ENCODE data around the gene DGKG.

The DGKG gene

GRCh38 chr3:186318135-186318534, 43.9 kb downstream of the DGKG start:
- DNase-seq (ENCODE audit: low spot score) = no peak

GRCh38 chr3:186317478-186317877, 44.6 kb downstream of the DGKG start:
- DNase-seq (ENCODE audit: low spot score) = no peak

- DNase-seq (ENCODE audit: low spot score) = no peak
These were observed 45.3 kb downstream of the DGKG start for GRCh38 chr3:186316666-186317260.

- DNase-seq (ENCODE audit: low spot score) = no peak
These were observed 46.3 kb downstream of the DGKG start for GRCh38 chr3:186315581-186316354.

GRCh38 chr3:186314896-186315295, 47.1 kb downstream of the DGKG start:
- DNase-seq (ENCODE audit: low spot score) = no peak

- no peak for DNase-seq (ENCODE audit: low spot score)
These were observed 50.6 kb downstream of the DGKG start for GRCh38 chr3:186311441-186311840.

- DNase-seq (ENCODE audit: low spot score) = no peak
These were observed 53.5 kb downstream of the DGKG start for GRCh38 chr3:186308549-186308948.

- DNase-seq (ENCODE audit: low spot score) = no peak
These were observed 54.3 kb downstream of the DGKG start for GRCh38 chr3:186307594-186308221.

GRCh38 chr3:186305286-186305685, 56.7 kb downstream of the DGKG start:
- DNase-seq (ENCODE audit: low spot score) = no peak

- no peak for DNase-seq (ENCODE audit: low spot score)
These were observed 58.1 kb downstream of the DGKG start for GRCh38 chr3:186303965-186304364.

GRCh38 chr3:186299327-186299726, 62.7 kb downstream of the DGKG start:
- DNase-seq (ENCODE audit: low spot score) = no peak

- no peak for DNase-seq (ENCODE audit: low spot score)
These were observed 63.2 kb downstream of the DGKG start for GRCh38 chr3:186298876-186299275.

- no peak for DNase-seq (ENCODE audit: low spot score)
These were observed 71.2 kb downstream of the DGKG start for GRCh38 chr3:186290796-186291195.

GRCh38 chr3:186287711-186288110, 74.3 kb downstream of the DGKG start:
- no peak for DNase-seq (ENCODE audit: low spot score)

- DNase-seq (ENCODE audit: low spot score) = no peak
These were observed 75.9 kb downstream of the DGKG start for GRCh38 chr3:186286114-186286513.

- no peak for DNase-seq (ENCODE audit: low spot score)
These were observed 77.4 kb downstream of the DGKG start for GRCh38 chr3:186284661-186285060.

- no peak for DNase-seq (ENCODE audit: low spot score)
These were observed 77.7 kb downstream of the DGKG start for GRCh38 chr3:186284349-186284652.

- DNase-seq (ENCODE audit: low spot score) = no peak
These were observed 78.2 kb downstream of the DGKG start for GRCh38 chr3:186283651-186284348.

GRCh38 chr3:186283096-186283495, 78.9 kb downstream of the DGKG start:
- no peak for DNase-seq (ENCODE audit: low spot score)

GRCh38 chr3:186281176-186281575, 80.9 kb downstream of the DGKG start:
- DNase-seq (ENCODE audit: low spot score) = no peak

GRCh38 chr3:186280737-186281136, 81.3 kb downstream of the DGKG start:
- DNase-seq (ENCODE audit: low spot score) = no peak

- no peak for DNase-seq (ENCODE audit: low spot score)
These were observed 84.6 kb downstream of the DGKG start for GRCh38 chr3:186277268-186277909.
